GM23338 (cell line): ENCODE data around the gene DPH1. TPM values are rescaled to one million over a fixed set of nuclear protein-coding genes. Genes with fewer than 3 reads are reported as not detected.

ENCODE experiments used
- ATAC-seq: fragments of 200-7000 bp; cut with Tn5 transposase; 3 replicates; pipeline ENCODE4 v1.9.1; 2020
- DNase-seq: peaks from one replicate; pipeline ENCODE4 v3.0.0-alpha.2; 2015; ENCODE audit warnings: low spot score
- H2AFZ ChIP-seq: fragments of 200-600 bp; sonication (generic); 2 replicates; pipeline ENCODE4 v1.8.0; 2016; ENCODE audit warnings: antibody characterized with exemption, mild to moderate bottlenecking, moderate library complexity
- H3F3A ChIP-seq: fragments of 200-600 bp; sonication (generic); replicated peaks from 2 replicates; pipeline ENCODE4 v1.8.0; 2017; ENCODE audit warnings: antibody characterized with exemption, mixed run types, low read depth
- H3K27ac ChIP-seq: fragments of 200-600 bp; sonication (generic); 2 replicates; pipeline ENCODE4 v1.6.1; 2016; ENCODE audit warnings: low read depth
- H3K27me3 ChIP-seq: fragments of 200-600 bp; sonication (generic); 2 replicates; pipeline ENCODE4 v1.8.0; 2016; ENCODE audit warnings: mild to moderate bottlenecking, mixed run types, moderate library complexity; ENCODE audit not compliant: insufficient read depth
- H3K36me3 ChIP-seq: fragments of 200-600 bp; sonication (generic); 2 replicates; pipeline ENCODE4 v1.8.0; 2016; ENCODE audit warnings: mild to moderate bottlenecking; ENCODE audit not compliant: insufficient read depth
- H3K4me1 ChIP-seq: fragments of 200-600 bp; sonication (generic); 2 replicates; pipeline ENCODE4 v1.8.0; 2016; ENCODE audit warnings: mild to moderate bottlenecking, moderate library complexity; ENCODE audit not compliant: insufficient read depth
- H3K4me2 ChIP-seq: fragments of 200-600 bp; sonication (generic); 2 replicates; pipeline ENCODE4 v1.7.1; 2017; ENCODE audit warnings: mixed run types
- H3K4me3 ChIP-seq: fragments of 200-600 bp; sonication (generic); 2 replicates; pipeline ENCODE4 v1.6.1; 2016; ENCODE audit warnings: mixed run types
- H3K79me2 ChIP-seq: fragments of 200-600 bp; sonication (generic); replicated peaks from 2 replicates; pipeline ENCODE4 v1.8.0; 2017; ENCODE audit warnings: mild to moderate bottlenecking; ENCODE audit not compliant: insufficient read depth
- H3K9me2 ChIP-seq: fragments of 200-600 bp; sonication (generic); 2 replicates; pipeline ENCODE4 v1.8.0; 2017; ENCODE audit not compliant: insufficient read depth
- H4K20me1 ChIP-seq: fragments of 200-600 bp; sonication (generic); replicated peaks from 2 replicates; pipeline ENCODE4 v1.8.0; 2017; ENCODE audit warnings: mild to moderate bottlenecking; ENCODE audit not compliant: insufficient read depth
- H3K27ac Mint-ChIP-seq: 2 replicates; pipeline ENCODE4 v1.8.0; 2020; ENCODE audit warnings: inconsistent platforms, mild to moderate bottlenecking, moderate library complexity, mixed read lengths
- H3K27me3 Mint-ChIP-seq: 3 replicates; pipeline ENCODE4 v1.8.0; 2022; ENCODE audit warnings: low read depth, mild to moderate bottlenecking, moderate library complexity, mixed read lengths, inconsistent platforms; ENCODE audit not compliant: insufficient read depth, poor library complexity
- H3K36me3 Mint-ChIP-seq: 3 replicates; pipeline ENCODE4 v1.8.0; 2021; ENCODE audit warnings: low read depth, mild to moderate bottlenecking, inconsistent platforms, moderate library complexity, mixed read lengths
- H3K4me1 Mint-ChIP-seq: 3 replicates; pipeline ENCODE4 v1.8.0; 2020; ENCODE audit warnings: mild to moderate bottlenecking, inconsistent platforms, mixed read lengths
- H3K4me3 Mint-ChIP-seq: 3 replicates; pipeline ENCODE4 v1.8.0; 2021; ENCODE audit warnings: moderate library complexity, mild to moderate bottlenecking, inconsistent platforms, mixed read lengths
- H3K9me3 Mint-ChIP-seq: 3 replicates; pipeline ENCODE4 v1.8.0; 2020; ENCODE audit warnings: moderate library complexity, mild to moderate bottlenecking, inconsistent platforms, mixed read lengths
- CREB1 ChIP-seq: fragments of 250-450 bp; sonication (Bioruptor Pico); IDR thresholded peaks from 2 replicates; pipeline ENCODE4 v1.5.0; 2020; ENCODE audit warnings: low read depth, mild to moderate bottlenecking, moderate library complexity
- CTCF ChIP-seq, 2 experiments: fragments of 200-600 bp in 1 of 2; sonication (generic) in 1 of 2; conservative IDR thresholded peaks; 2 replicates each; pipeline versions ENCODE4 v1.5.1 to v1.6.1; 2016 to 2017; ENCODE audit warnings: antibody characterized with exemption in 2 of 2, low read depth in 2 of 2, mild to moderate bottlenecking in 2 of 2, moderate library complexity in 1 of 2
- EZH2phosphoT487 ChIP-seq: fragments of 200-600 bp; sonication (generic); IDR thresholded peaks from one replicate; pipeline ENCODE4 v1.8.1; 2018; ENCODE audit warnings: antibody characterized with exemption; ENCODE audit not compliant: unreplicated experiment
- JUNB ChIP-seq: IDR thresholded peaks from one replicate; pipeline ENCODE4 v1.6.1; 2016; ENCODE audit warnings: antibody characterized with exemption; ENCODE audit not compliant: unreplicated experiment
- POLR2AphosphoS5 ChIP-seq: IDR thresholded peaks from 2 replicates; pipeline ENCODE4 v1.6.1; 2016; ENCODE audit warnings: antibody characterized with exemption, low read depth
- REST ChIP-seq: IDR thresholded peaks from one replicate; pipeline ENCODE4 v1.6.1; 2018; ENCODE audit warnings: antibody characterized with exemption; ENCODE audit not compliant: unreplicated experiment
- STAT1 ChIP-seq: IDR thresholded peaks from one replicate; pipeline ENCODE4 v1.6.1; 2016; ENCODE audit warnings: antibody characterized with exemption; ENCODE audit not compliant: unreplicated experiment
- ZNF462 ChIP-seq: fragments of 250-450 bp; sonication (Bioruptor Pico); IDR thresholded peaks from 2 replicates; pipeline ENCODE4 v1.5.0; 2020; ENCODE audit warnings: mild to moderate bottlenecking, moderate library complexity
- polyA plus RNA-seq: library from polyadenylated mRNA; unstranded; fragments of >200 nt; fragmentation: Nextera tagmentation; extraction: Ambion mirVana; gene quantifications from 2 replicates; pipeline ENCODE4 v1.2.1, GENCODE V29; 2016
- total RNA-seq: library from RNA; depleted of rRNA; stranded (reverse); fragments of >200 nt; shearing (Covaris generic); gene quantifications from 2 replicates; pipeline ENCODE4 v1.2.3, GENCODE V29; 2014

Gene DPH1
- total and polyA plus RNA-seq, 2 experiments from 2014 or later: 11.8 to 28.2 TPM

- no peaks in the 10 kb centered on the region for H3K79me2 ChIP-seq
- 0 out of 2 replicates have a peak, but pooled peaks cover 2% of the 10 kb centered on the region for H3F3A ChIP-seq
- peak; percentile 34 for ATAC-seq
- TF ChIP-seq REST (no peak), ZNF462 (CRISPR knock-in tag) (no peak), JUNB (no peak), CTCF (conservative IDR thresholded peaks at IDR 0.05; ENCODE audit: low read depth in 2 of 2) (peak in 1 of 2 experiments; percentile 39; a peak in 3 of 4 replicates), STAT1 (no peak), POLR2AphosphoS5 (no peak), CREB1 (CRISPR knock-in tag) (no peak), EZH2phosphoT487 (no peak)
- no peaks in the 10 kb centered on the region for H3K9me3 Mint-ChIP-seq
- H3K4me3 Mint-ChIP-seq: no peak overlapping the region
- H4K20me1 ChIP-seq: no peaks in the 10 kb centered on the region
- 0 out of 2 replicates have a peak overlapping the region, but pooled peaks have one; percentile 32 for H3K27ac ChIP-seq
- no peak overlapping the region for H2AFZ ChIP-seq
- no peaks in the 10 kb centered on the region for H3K9me2 ChIP-seq
- peak; percentile 57 for DNase-seq
- no peaks in the 10 kb centered on the region; the same call in 2 of the 3 replicates for H3K36me3 Mint-ChIP-seq
- peaks cover 51% of the 10 kb centered on the region for H3K4me1 Mint-ChIP-seq
- H3K27ac Mint-ChIP-seq: peak overlapping the region; percentile 89
- H3K4me2 ChIP-seq: no peak overlapping the region
- H3K27me3 ChIP-seq: no peaks in the 10 kb centered on the region
- no peak overlapping the region for H3K4me3 ChIP-seq
- peaks cover 24% of the 10 kb centered on the region for H3K4me1 ChIP-seq
- H3K36me3 ChIP-seq: no peaks in the 10 kb centered on the region
- peaks cover 7% of the 10 kb centered on the region for H3K27me3 Mint-ChIP-seq
Observed at GRCh38 chr17:2092253-2092652, 62.3 kb downstream of the DPH1 start.
